ENCODE measurements around the gene KRT25.

Gene KRT25

GRCh38 chr17:40779181-40779909 lies 24.2 kb upstream of the KRT25 start:
- in situ Hi-C loops (cut with MboI; ENCODE audit: low sequenced_read_pairs, unreplicated experiment), result no loop called here
- DNase-seq (ENCODE audit: low spot score), result no peak
- TF ChIP-seq CTCF (IDR thresholded peaks at IDR 0.05; ENCODE audit: borderline replicate concordance, control extremely low read depth, extremely low read depth, insufficient read depth, missing control alignments), result no peak

GRCh38 chr17:40778461-40778860 lies 23.3 kb upstream of the KRT25 start:
- TF ChIP-seq CTCF (IDR thresholded peaks at IDR 0.05; ENCODE audit: borderline replicate concordance, control extremely low read depth, extremely low read depth, insufficient read depth, missing control alignments), result no peak
- in situ Hi-C loops (cut with MboI; ENCODE audit: low sequenced_read_pairs, unreplicated experiment), result no loop called here
- DNase-seq (ENCODE audit: low spot score), result no peak

GRCh38 chr17:40777971-40778370 lies 22.8 kb upstream of the KRT25 start:
- no peak for TF ChIP-seq CTCF (IDR thresholded peaks at IDR 0.05; ENCODE audit: borderline replicate concordance, control extremely low read depth, extremely low read depth, insufficient read depth, missing control alignments)
- DNase-seq (ENCODE audit: low spot score), result no peak
- in situ Hi-C loops (cut with MboI; ENCODE audit: low sequenced_read_pairs, unreplicated experiment), result no loop called here

- DNase-seq (ENCODE audit: low spot score), result no peak
- TF ChIP-seq CTCF (IDR thresholded peaks at IDR 0.05; ENCODE audit: borderline replicate concordance, control extremely low read depth, extremely low read depth, insufficient read depth, missing control alignments), result no peak
- in situ Hi-C loops (cut with MboI; ENCODE audit: low sequenced_read_pairs, unreplicated experiment), result no loop called here
Measured at GRCh38 chr17:40777459-40777858, 22.3 kb upstream of the KRT25 start.

- in situ Hi-C loops (cut with MboI; ENCODE audit: low sequenced_read_pairs, unreplicated experiment), result no loop called here
- no peak for TF ChIP-seq CTCF (IDR thresholded peaks at IDR 0.05; ENCODE audit: borderline replicate concordance, control extremely low read depth, extremely low read depth, insufficient read depth, missing control alignments)
- no peak for DNase-seq (ENCODE audit: low spot score)
Measured at GRCh38 chr17:40775945-40776344, 20.8 kb upstream of the KRT25 start.

- no peak for TF ChIP-seq CTCF (IDR thresholded peaks at IDR 0.05; ENCODE audit: borderline replicate concordance, control extremely low read depth, extremely low read depth, insufficient read depth, missing control alignments)
- no peak for DNase-seq (ENCODE audit: low spot score)
- in situ Hi-C loops (cut with MboI; ENCODE audit: low sequenced_read_pairs, unreplicated experiment), result no loop called here
Measured at GRCh38 chr17:40772101-40772500, 17.0 kb upstream of the KRT25 start, which contains the start of gene KRT26. KRT26 (minus strand) TSS chr17:40772201; CDS start chr17:40772113, 88 bp downstream.
